DOHH2 (cell line): ENCODE data around the gene DRG2.

ENCODE experiments used
- CTCF ChIP-seq: fragments of 200-600 bp; sonication (generic); IDR thresholded peaks from one replicate; pipeline ENCODE4 v1.5.1; 2014; ENCODE audit warnings: antibody characterized with exemption, mild to moderate bottlenecking, low read depth, low read length; ENCODE audit not compliant: poor library complexity, severe bottlenecking
- EZH2phosphoT487 ChIP-seq: fragments of 200-600 bp; sonication (generic); IDR thresholded peaks from 2 replicates; pipeline ENCODE4 v1.6.1; 2017; ENCODE audit warnings: borderline replicate concordance, mild to moderate bottlenecking, antibody characterized with exemption, low read length, moderate library complexity, mixed read lengths

GRCh38 chr17:18109935-18110485 lies 22.3 kb downstream of the DRG2 start:
- TF ChIP-seq CTCF (no peak), EZH2phosphoT487 (no peak)
